ENCODE measurements around the gene NBEA. TPM values are rescaled to one million over a fixed set of nuclear protein-coding genes. Genes with fewer than 3 reads are reported as not detected.

The NBEA gene
- total and polyA plus RNA-seq, 2 experiments from 2014 or later: 9.1 to 29.1 TPM

DNA sequence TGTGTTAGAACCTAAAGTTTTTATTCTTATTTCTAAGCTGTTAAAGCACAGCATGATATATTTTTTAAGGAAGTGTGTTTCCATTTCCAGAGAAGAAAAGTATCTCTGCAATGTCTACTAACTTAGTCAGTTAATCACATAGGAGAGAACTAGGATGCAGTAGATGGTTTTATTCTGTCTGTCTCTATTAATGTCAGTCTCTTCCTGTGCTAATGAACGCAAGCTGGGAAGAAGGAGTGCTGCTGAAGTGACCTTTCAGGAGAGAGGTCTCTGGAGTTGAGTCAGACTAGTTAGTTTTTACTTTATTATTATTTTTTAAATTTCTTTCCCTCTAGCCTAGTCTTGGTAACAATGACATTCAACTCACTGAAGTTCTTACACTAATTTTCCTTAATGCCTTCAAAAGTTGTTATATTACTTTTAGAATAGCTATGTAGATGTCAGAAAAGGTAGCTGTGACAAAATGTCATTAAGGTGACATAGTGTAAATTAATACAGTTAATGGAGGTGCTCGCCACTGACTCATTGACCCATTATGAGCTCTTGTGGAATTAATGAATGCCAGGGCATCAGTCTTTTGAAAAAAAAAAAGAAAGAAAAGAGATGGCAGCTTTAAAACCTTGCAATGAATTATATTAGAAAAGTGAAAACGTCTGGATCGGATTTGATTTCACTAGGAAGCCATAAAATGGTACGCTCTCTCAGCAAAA is 654.4 kb downstream of the NBEA start:
- DNase-seq (ENCODE audit: low spot score) (no peak), ATAC-seq (no peak)
- Histone ChIP-seq H3K27me3 (ENCODE audit: insufficient read depth) (no peaks in the 10 kb centered on the region), H3K9me2 (ENCODE audit: insufficient read depth) (no peaks in the 10 kb centered on the region), H3K4me2 (no peak overlapping the region), H3K79me2 (replicated peaks; ENCODE audit: insufficient read depth) (no peaks in the 10 kb centered on the region), H4K20me1 (replicated peaks; ENCODE audit: insufficient read depth) (no peaks in the 10 kb centered on the region), H3K4me1 (ENCODE audit: insufficient read depth) (peaks cover 10% of the 10 kb centered on the region; the same call in 1 of the 2 replicates), H3K4me3 (no peak overlapping the region), H2AFZ (no peak overlapping the region), H3K27ac (ENCODE audit: low read depth) (no peak overlapping the region), H3F3A (replicated peaks; ENCODE audit: low read depth) (no peaks in the 10 kb centered on the region), H3K36me3 (ENCODE audit: insufficient read depth) (no peaks in the 10 kb centered on the region)
- Mint-ChIP-seq H3K36me3 (ENCODE audit: low read depth) (no peaks in the 10 kb centered on the region), H3K4me3 (no peak overlapping the region), H3K27ac (no peak overlapping the region), H3K4me1 (peaks cover 26% of the 10 kb centered on the region), H3K27me3 (ENCODE audit: insufficient read depth, low read depth, poor library complexity) (no peaks in the 10 kb centered on the region), H3K9me3 (no peaks in the 10 kb centered on the region)
- TF ChIP-seq STAT1 (IDR thresholded peaks at IDR 0.05; ENCODE audit: unreplicated experiment) (no peak), JUNB (IDR thresholded peaks at IDR 0.05; ENCODE audit: unreplicated experiment) (no peak), ZNF114 (CRISPR knock-in tag; IDR thresholded peaks at IDR 0.05) (no peak), CREB1 (CRISPR knock-in tag; IDR thresholded peaks at IDR 0.05; ENCODE audit: low read depth) (no peak), ZNF331 (CRISPR knock-in tag; IDR thresholded peaks at IDR 0.05; ENCODE audit: low read depth) (no peak), EZH2phosphoT487 (IDR thresholded peaks at IDR 0.05; ENCODE audit: unreplicated experiment) (no peak), NANOG (IDR thresholded peaks at IDR 0.05; ENCODE audit: borderline replicate concordance) (no peak), EZH2 (IDR thresholded peaks at IDR 0.05; ENCODE audit: low read depth, unreplicated experiment) (no peak), POLR2AphosphoS5 (IDR thresholded peaks at IDR 0.05; ENCODE audit: low read depth) (no peak)
- TF ChIP-seq, protein P1, sequence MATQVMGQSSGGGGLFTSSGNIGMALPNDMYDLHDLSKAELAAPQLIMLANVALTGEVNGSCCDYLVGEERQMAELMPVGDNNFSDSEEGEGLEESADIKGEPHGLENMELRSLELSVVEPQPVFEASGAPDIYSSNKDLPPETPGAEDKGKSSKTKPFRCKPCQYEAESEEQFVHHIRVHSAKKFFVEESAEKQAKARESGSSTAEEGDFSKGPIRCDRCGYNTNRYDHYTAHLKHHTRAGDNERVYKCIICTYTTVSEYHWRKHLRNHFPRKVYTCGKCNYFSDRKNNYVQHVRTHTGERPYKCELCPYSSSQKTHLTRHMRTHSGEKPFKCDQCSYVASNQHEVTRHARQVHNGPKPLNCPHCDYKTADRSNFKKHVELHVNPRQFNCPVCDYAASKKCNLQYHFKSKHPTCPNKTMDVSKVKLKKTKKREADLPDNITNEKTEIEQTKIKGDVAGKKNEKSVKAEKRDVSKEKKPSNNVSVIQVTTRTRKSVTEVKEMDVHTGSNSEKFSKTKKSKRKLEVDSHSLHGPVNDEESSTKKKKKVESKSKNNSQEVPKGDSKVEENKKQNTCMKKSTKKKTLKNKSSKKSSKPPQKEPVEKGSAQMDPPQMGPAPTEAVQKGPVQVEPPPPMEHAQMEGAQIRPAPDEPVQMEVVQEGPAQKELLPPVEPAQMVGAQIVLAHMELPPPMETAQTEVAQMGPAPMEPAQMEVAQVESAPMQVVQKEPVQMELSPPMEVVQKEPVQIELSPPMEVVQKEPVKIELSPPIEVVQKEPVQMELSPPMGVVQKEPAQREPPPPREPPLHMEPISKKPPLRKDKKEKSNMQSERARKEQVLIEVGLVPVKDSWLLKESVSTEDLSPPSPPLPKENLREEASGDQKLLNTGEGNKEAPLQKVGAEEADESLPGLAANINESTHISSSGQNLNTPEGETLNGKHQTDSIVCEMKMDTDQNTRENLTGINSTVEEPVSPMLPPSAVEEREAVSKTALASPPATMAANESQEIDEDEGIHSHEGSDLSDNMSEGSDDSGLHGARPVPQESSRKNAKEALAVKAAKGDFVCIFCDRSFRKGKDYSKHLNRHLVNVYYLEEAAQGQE (IDR thresholded peaks at IDR 0.05; ENCODE audit: unreplicated experiment): no peak
- TF ChIP-seq, protein P2, sequence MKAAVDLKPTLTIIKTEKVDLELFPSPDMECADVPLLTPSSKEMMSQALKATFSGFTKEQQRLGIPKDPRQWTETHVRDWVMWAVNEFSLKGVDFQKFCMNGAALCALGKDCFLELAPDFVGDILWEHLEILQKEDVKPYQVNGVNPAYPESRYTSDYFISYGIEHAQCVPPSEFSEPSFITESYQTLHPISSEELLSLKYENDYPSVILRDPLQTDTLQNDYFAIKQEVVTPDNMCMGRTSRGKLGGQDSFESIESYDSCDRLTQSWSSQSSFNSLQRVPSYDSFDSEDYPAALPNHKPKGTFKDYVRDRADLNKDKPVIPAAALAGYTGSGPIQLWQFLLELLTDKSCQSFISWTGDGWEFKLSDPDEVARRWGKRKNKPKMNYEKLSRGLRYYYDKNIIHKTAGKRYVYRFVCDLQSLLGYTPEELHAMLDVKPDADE (IDR thresholded peaks at IDR 0.05): no peak
- TF ChIP-seq, protein P3, sequence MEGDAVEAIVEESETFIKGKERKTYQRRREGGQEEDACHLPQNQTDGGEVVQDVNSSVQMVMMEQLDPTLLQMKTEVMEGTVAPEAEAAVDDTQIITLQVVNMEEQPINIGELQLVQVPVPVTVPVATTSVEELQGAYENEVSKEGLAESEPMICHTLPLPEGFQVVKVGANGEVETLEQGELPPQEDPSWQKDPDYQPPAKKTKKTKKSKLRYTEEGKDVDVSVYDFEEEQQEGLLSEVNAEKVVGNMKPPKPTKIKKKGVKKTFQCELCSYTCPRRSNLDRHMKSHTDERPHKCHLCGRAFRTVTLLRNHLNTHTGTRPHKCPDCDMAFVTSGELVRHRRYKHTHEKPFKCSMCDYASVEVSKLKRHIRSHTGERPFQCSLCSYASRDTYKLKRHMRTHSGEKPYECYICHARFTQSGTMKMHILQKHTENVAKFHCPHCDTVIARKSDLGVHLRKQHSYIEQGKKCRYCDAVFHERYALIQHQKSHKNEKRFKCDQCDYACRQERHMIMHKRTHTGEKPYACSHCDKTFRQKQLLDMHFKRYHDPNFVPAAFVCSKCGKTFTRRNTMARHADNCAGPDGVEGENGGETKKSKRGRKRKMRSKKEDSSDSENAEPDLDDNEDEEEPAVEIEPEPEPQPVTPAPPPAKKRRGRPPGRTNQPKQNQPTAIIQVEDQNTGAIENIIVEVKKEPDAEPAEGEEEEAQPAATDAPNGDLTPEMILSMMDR (conservative IDR thresholded peaks at IDR 0.05; ENCODE audit: low read depth in 2 of 2): no peak
- TF ChIP-seq, protein P4, sequence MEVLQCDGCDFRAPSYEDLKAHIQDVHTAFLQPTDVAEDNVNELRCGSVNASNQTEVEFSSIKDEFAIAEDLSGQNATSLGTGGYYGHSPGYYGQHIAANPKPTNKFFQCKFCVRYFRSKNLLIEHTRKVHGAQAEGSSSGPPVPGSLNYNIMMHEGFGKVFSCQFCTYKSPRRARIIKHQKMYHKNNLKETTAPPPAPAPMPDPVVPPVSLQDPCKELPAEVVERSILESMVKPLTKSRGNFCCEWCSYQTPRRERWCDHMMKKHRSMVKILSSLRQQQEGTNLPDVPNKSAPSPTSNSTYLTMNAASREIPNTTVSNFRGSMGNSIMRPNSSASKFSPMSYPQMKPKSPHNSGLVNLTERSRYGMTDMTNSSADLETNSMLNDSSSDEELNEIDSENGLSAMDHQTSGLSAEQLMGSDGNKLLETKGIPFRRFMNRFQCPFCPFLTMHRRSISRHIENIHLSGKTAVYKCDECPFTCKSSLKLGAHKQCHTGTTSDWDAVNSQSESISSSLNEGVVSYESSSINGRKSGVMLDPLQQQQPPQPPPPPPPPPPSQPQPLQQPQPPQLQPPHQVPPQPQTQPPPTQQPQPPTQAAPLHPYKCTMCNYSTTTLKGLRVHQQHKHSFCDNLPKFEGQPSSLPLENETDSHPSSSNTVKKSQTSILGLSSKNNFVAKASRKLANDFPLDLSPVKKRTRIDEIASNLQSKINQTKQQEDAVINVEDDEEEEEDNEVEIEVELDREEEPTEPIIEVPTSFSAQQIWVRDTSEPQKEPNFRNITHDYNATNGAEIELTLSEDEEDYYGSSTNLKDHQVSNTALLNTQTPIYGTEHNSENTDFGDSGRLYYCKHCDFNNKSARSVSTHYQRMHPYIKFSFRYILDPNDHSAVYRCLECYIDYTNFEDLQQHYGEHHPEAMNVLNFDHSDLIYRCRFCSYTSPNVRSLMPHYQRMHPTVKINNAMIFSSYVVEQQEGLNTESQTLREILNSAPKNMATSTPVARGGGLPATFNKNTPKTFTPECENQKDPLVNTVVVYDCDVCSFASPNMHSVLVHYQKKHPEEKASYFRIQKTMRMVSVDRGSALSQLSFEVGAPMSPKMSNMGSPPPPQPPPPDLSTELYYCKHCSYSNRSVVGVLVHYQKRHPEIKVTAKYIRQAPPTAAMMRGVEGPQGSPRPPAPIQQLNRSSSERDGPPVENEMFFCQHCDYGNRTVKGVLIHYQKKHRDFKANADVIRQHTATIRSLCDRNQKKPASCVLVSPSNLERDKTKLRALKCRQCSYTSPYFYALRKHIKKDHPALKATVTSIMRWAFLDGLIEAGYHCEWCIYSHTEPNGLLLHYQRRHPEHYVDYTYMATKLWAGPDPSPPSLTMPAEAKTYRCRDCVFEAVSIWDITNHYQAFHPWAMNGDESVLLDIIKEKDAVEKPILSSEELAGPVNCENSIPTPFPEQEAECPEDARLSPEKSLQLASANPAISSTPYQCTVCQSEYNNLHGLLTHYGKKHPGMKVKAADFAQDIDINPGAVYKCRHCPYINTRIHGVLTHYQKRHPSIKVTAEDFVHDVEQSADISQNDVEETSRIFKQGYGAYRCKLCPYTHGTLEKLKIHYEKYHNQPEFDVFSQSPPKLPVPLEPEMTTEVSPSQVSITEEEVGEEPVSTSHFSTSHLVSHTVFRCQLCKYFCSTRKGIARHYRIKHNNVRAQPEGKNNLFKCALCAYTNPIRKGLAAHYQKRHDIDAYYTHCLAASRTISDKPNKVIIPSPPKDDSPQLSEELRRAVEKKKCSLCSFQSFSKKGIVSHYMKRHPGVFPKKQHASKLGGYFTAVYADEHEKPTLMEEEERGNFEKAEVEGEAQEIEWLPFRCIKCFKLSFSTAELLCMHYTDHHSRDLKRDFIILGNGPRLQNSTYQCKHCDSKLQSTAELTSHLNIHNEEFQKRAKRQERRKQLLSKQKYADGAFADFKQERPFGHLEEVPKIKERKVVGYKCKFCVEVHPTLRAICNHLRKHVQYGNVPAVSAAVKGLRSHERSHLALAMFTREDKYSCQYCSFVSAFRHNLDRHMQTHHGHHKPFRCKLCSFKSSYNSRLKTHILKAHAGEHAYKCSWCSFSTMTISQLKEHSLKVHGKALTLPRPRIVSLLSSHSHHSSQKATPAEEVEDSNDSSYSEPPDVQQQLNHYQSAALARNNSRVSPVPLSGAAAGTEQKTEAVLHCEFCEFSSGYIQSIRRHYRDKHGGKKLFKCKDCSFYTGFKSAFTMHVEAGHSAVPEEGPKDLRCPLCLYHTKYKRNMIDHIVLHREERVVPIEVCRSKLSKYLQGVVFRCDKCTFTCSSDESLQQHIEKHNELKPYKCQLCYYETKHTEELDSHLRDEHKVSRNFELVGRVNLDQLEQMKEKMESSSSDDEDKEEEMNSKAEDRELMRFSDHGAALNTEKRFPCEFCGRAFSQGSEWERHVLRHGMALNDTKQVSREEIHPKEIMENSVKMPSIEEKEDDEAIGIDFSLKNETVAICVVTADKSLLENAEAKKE (CRISPR knock-in tag; IDR thresholded peaks at IDR 0.05): no peak

Data from GM23338 (cell line).